ENCODE results near the gene ZNF837. TPM values are rescaled to one million over a fixed set of nuclear protein-coding genes. Genes with fewer than 3 reads are reported as not detected.

ZNF837 gene
- total and polyA plus RNA-seq, 2 of the 13 experiments (the other 11 are each of a cell fraction or from before 2014, with no cell fraction given), result 0.29 to 1.3 TPM

- TF ChIP-seq ZNF710 (CRISPR knock-in tag; IDR thresholded peaks at IDR 0.05; ENCODE audit: borderline replicate concordance), result 0 out of 2 replicates have a peak, but pooled peaks have one; percentile 61
- TF ChIP-seq TCF7L2 (IDR thresholded peaks at IDR 0.05; ENCODE audit: low read depth, low read length), result no peak
- TF ChIP-seq ZNF33B (CRISPR knock-in tag; IDR thresholded peaks at IDR 0.05), result peak; percentile 86
- TF ChIP-seq CBX1 (IDR thresholded peaks at IDR 0.05; ENCODE audit: low read depth), result peak; percentile 92
- peak; percentile 85 to 89; a peak in 3 of 4 replicates for TF ChIP-seq KLF16 (CRISPR knock-in tag; IDR thresholded peaks at IDR 0.05)
- TF ChIP-seq NFKBIZ (CRISPR knock-in tag; IDR thresholded peaks at IDR 0.05), result 0 out of 2 replicates have a peak, but pooled peaks have one; percentile 34
- TF ChIP-seq, protein P1, sequence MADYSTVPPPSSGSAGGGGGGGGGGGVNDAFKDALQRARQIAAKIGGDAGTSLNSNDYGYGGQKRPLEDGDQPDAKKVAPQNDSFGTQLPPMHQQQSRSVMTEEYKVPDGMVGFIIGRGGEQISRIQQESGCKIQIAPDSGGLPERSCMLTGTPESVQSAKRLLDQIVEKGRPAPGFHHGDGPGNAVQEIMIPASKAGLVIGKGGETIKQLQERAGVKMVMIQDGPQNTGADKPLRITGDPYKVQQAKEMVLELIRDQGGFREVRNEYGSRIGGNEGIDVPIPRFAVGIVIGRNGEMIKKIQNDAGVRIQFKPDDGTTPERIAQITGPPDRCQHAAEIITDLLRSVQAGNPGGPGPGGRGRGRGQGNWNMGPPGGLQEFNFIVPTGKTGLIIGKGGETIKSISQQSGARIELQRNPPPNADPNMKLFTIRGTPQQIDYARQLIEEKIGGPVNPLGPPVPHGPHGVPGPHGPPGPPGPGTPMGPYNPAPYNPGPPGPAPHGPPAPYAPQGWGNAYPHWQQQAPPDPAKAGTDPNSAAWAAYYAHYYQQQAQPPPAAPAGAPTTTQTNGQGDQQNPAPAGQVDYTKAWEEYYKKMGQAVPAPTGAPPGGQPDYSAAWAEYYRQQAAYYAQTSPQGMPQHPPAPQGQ (CRISPR knock-in tag; IDR thresholded peaks at IDR 0.05; ENCODE audit: borderline replicate concordance), result no peak
- no peak for TF ChIP-seq RAD51 (IDR thresholded peaks at IDR 0.05; ENCODE audit: borderline replicate concordance)
- TF ChIP-seq ZSCAN25 (CRISPR knock-in tag; IDR thresholded peaks at IDR 0.05), result peak; percentile 65; the same call in 1 of the 2 replicates
- no peak for TF ChIP-seq SNRNP70 (IDR thresholded peaks at IDR 0.05; ENCODE audit: low read depth, low read length)
- TF ChIP-seq IKZF4 (CRISPR knock-in tag; IDR thresholded peaks at IDR 0.05; ENCODE audit: borderline replicate concordance, low read depth, not compliant biosample characterization), result peak; percentile 46
- no peak for TF ChIP-seq HMG20B (CRISPR knock-in tag; conservative IDR thresholded peaks at IDR 0.05)
- TF ChIP-seq POLR2G (IDR thresholded peaks at IDR 0.05; ENCODE audit: low read depth, low read length), result peak; percentile 87
- TF ChIP-seq, protein P2, sequence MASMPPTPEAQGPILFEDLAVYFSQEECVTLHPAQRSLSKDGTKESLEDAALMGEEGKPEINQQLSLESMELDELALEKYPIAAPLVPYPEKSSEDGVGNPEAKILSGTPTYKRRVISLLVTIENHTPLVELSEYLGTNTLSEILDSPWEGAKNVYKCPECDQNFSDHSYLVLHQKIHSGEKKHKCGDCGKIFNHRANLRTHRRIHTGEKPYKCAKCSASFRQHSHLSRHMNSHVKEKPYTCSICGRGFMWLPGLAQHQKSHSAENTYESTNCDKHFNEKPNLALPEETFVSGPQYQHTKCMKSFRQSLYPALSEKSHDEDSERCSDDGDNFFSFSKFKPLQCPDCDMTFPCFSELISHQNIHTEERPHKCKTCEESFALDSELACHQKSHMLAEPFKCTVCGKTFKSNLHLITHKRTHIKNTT (CRISPR knock-in tag; IDR thresholded peaks at IDR 0.05), result 0 out of 2 replicates have a peak, but pooled peaks have one; percentile 39
- peak; percentile 94 for TF ChIP-seq PHF20 (CRISPR knock-in tag; IDR thresholded peaks at IDR 0.05)
Observed at GRCh38 chr19:58326914-58327726, 53.7 kb downstream of the ZNF837 start, which contains the start of gene ZSCAN22 (continued).
